GM12892 (cell line): Measurements from ENCODE around the gene HK2.
"Not testable (repeated sequence)": the region's sequence is repeated elsewhere in the genome, so short reads cannot be mapped to it uniquely, and the experiment has no call there.

Experiments used
- POLR2A ChIP-seq: IDR thresholded peaks from 2 replicates; pipeline ENCODE4 v1.6.1; 2011; ENCODE audit warnings: low read depth, low read length, control low read depth
- TAF1 ChIP-seq: IDR thresholded peaks from 2 replicates; pipeline ENCODE4 v1.6.1; 2011; ENCODE audit warnings: low read depth, mild to moderate bottlenecking, control low read depth, low read length, borderline replicate concordance

DNA sequence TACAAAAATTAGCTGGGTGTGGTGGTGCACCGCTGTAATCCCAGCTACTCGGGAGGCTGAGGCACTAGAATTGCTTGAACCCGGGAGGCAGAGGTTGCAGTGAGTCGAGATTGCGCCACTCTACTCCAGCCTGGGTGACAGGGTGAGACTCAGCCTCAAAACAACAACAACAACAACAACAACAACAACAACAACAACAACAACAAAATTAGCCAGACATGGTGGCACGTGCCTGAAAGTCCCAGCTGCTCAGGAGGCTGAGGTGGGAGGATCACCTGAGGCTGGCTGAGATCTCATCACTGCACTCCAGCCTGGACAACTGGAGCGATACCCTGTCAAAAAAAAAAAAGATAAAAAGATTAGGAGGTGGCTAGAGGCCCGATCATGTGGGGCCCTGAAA, 19.4 kb downstream of the HK2 start:
- TF ChIP-seq TAF1, POLR2A: not testable (repeated sequence)
